ENCODE results near the gene ABLIM3.

- TF ChIP-seq, protein P1, sequence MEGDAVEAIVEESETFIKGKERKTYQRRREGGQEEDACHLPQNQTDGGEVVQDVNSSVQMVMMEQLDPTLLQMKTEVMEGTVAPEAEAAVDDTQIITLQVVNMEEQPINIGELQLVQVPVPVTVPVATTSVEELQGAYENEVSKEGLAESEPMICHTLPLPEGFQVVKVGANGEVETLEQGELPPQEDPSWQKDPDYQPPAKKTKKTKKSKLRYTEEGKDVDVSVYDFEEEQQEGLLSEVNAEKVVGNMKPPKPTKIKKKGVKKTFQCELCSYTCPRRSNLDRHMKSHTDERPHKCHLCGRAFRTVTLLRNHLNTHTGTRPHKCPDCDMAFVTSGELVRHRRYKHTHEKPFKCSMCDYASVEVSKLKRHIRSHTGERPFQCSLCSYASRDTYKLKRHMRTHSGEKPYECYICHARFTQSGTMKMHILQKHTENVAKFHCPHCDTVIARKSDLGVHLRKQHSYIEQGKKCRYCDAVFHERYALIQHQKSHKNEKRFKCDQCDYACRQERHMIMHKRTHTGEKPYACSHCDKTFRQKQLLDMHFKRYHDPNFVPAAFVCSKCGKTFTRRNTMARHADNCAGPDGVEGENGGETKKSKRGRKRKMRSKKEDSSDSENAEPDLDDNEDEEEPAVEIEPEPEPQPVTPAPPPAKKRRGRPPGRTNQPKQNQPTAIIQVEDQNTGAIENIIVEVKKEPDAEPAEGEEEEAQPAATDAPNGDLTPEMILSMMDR (IDR thresholded peaks at IDR 0.05; ENCODE audit: insufficient read depth, low read length) = no peak
- no peak for TF ChIP-seq GABPA (IDR thresholded peaks at IDR 0.05; ENCODE audit: low read depth)
- TF ChIP-seq REST (IDR thresholded peaks at IDR 0.05; ENCODE audit: insufficient replicate concordance, low read depth) = no peak
- no peak for TF ChIP-seq POLR2AphosphoS5 (IDR thresholded peaks at IDR 0.05; ENCODE audit: low read depth)
- no peak for TF ChIP-seq SPI1 (IDR thresholded peaks at IDR 0.05; ENCODE audit: borderline replicate concordance, low read depth)
Measured at GRCh38 chr5:149110406-149110805, 30.9 kb upstream of the ABLIM3 start.
